Dermis blood vessel endothelial cell (primary cell): Measurements from ENCODE around the gene RAPGEF1. TPM values are rescaled to one million over a fixed set of nuclear protein-coding genes. Genes with fewer than 3 reads are reported as not detected.

Experiments used
- DNase-seq: peaks from one replicate; pipeline ENCODE4 v3.0.0; 2010
- total RNA-seq: library from RNA; depleted of rRNA; stranded (reverse); fragments of >200 nt; gene quantifications from 2 replicates; pipeline ENCODE4 v1.2.3, GENCODE V29; 2014

The RAPGEF1 gene
- total RNA-seq, 1 donor from 2014 or later = 56.2 TPM

- DNase-seq = no peak
Measured at GRCh38 chr9:131704988-131705387, 34.9 kb downstream of the RAPGEF1 start.

- no peak for DNase-seq
Measured at GRCh38 chr9:131704141-131704983, 35.5 kb downstream of the RAPGEF1 start.

DNA sequence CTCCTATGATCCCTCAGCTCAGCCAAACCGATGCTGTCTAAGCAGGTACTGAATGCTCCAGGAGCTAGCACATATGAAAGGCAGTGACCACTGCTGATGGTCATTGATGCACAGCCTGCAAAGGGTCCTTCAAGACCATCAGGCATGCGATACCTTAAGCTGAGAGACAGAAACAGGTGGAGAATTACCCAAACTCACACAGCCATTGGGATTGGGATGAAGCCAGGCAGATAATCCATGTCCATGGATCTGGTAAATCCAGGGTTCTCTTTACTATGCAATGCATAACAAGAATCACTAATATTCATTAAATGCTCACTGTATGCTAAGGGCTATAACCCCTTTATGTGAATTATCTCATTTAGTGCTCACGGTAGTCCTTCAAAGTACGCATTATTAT is 36.2 kb downstream of the RAPGEF1 start:
- no peak for DNase-seq

DNA sequence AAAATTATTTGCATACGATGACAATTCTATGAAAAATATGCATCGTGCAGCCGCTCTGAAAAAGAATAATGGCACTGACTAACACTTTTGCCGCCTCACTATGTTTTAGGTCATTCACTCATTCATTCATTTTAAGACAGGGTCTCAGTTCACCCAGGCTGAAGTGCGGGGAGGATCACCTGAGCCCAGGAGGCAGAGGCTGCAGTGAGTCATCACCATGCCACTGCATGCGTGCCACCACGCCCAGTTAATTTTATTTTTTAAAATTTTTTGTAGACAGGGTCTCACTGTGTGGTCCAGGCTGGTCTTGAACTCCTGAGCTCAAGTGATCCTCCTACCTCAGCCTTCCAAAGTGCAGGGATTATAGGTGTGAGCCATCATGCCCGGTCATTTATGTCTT is 37.0 kb downstream of the RAPGEF1 start:
- DNase-seq = no peak

DNA sequence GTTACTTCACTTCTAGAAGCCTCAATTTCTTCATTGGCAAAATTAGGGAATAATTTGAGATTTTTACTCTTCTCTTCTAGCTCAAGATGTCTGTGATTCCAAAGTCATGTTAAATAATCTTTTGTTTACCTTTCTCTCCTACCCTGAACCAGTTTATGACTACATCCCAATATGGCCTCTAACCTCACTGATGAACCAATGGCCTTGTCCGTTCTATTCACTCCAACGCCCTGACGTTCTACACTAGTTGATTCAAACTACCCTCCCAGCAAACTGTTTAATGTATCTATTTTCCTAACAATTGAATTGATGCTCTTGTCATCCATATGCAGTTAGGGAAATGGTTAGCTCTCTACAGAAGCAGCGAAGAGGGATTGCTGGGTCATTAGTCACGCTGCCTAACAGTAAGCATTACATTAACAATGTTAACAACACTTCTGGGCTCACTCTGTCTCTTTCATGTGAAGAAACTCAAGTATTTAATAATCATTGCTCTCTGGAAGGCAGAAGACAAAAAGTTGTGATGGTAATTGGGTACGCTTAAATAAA is 38.0 kb downstream of the RAPGEF1 start:
- no peak for DNase-seq

DNA sequence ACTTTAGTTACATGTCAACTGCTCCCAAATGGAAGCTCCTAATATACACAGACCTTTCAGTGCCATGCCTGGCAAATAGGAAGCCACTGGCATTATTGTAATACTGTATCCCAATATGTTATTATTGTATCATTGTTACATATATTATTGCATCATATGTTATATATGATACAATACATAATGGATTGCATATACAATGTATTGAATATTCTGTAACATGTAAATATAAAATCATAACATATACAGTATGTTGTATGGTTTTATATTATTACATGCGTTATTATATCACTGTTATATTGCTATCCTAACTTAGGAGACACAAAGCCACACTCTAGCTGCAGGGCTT is 38.5 kb downstream of the RAPGEF1 start:
- no peak for DNase-seq

DNA sequence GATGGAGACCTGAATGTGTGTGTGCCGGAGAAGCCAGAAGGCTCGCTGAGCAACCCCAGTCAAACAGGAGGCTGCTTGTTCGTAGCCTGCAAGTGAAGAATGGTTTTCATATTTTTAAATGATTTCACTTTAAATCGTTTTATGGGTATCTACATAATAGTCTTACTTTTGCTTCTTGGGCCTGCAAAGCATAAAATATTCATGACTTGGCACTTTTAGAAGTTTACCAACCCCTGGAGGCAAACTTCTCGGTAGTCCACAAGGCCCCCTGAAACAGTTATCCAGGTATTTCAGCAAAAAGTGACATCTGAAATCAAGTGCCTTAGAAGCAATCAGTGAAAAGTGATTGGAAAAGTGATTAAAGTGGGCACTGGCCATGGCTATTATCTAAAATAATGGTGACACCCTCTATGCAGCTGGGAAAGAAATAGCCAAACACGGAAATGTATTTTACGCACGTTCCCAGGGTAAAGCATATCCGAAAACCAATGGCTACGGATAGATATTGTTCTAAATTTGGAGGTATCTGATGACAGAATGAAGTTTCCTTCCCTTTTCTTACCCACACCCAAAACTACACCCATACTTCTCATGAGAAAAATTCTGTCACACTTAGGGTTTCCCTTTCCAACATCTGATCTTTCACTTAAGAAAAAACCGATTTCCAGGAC is 39.0 kb downstream of the RAPGEF1 start:
- no peak for DNase-seq

DNA sequence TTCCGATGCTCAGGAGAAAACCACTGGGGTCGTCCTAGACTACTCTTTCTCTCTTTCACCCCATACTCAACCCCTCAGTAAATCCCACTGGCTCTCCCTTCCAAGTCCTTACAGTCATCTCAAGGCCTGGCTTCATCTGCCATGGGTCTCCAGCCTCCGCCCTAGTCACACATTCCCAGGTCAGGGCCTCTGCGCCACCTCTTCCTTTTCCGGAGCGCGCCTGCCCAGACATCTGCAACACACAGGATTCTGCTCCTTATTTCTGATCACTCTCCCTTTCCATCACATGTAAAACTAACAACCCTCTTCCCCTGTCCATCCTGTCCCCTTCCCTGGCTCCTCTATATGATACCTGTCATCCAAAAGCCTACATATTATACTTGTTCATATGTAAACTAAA is 39.8 kb downstream of the RAPGEF1 start:
- DNase-seq = no peak

- no peak for DNase-seq
Measured at GRCh38 chr9:131698618-131698985, 41.3 kb downstream of the RAPGEF1 start.

GRCh38 chr9:131697908-131698617 is 41.8 kb downstream of the RAPGEF1 start:
- no peak for DNase-seq

GRCh38 chr9:131697097-131697496 is 42.8 kb downstream of the RAPGEF1 start:
- DNase-seq = no peak

DNA sequence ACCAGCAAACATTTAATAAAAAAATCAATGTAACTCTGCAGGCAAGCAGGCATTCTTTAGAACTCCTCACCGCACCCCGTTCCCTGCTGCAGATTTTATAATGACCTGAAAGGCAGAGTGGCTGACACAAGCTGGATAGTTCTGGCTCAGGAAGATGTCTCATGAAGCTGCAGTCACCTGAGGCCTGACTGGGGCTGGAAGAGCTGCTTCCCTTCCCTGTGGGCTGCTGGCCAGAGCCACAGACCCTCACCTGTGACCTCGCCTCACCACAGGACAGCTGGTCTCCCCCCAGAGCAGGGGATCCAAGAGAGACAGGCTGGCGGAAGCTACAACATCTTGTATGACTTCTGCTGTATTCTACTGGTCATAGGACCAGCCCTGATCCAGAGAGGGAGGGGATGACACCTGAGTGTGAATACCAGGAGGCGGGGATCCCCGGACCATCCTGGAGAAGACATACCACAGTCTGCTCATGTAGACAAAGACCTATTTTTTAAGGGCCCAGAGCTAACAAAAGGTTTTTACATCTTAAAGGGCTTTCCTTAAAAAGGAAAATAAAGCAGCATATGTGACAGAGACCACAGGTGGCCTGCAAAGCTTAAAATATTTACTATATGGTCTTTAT is 43.9 kb downstream of the RAPGEF1 start:
- DNase-seq = no peak

- no peak for DNase-seq
Measured at GRCh38 chr9:131695366-131695765, 44.5 kb downstream of the RAPGEF1 start.

DNA sequence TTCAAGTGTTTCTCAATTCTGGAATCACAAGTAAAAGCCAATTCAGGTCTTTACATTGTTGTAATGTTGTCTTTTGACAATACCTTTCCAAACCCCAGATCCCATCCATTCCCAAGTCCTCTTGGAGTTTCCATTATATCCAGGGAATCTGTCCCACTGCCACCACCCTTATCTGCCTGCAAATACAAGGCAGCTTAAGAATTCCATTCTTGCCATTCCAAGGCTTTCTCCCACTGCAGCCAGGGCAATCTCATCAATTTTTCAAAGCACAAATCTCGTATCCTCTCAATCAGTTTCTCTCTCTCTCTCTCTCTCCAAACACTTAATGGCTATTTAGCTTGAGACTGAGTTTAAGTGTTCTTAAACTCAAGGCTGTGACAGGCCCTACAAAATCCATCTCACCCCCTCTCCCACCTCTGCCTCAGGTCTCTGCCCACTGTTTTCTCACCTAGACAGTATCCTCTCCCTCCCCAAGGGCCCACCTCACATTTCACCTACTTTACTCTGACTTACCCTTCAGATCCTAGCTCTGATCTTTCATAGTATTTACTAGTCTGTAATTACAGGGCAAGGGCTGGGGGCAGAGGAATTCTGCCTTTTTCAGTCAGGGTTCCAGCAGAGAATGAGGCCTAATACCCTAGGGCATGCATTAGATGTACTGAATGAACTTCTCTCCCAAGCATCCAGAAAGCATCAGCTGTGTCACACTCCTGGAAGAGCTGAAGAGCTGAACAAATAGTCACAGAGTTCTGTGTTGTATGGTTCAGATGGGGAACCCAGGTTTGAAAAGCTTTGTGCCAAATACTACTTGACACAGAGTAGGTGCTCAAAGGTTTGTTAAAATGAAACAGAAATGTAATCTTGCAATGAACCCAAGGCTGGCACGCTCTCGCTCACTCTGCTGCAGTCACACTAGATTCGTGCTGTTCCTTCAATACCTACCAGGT is 46.0 kb downstream of the RAPGEF1 start:
- DNase-seq = no peak

DNA sequence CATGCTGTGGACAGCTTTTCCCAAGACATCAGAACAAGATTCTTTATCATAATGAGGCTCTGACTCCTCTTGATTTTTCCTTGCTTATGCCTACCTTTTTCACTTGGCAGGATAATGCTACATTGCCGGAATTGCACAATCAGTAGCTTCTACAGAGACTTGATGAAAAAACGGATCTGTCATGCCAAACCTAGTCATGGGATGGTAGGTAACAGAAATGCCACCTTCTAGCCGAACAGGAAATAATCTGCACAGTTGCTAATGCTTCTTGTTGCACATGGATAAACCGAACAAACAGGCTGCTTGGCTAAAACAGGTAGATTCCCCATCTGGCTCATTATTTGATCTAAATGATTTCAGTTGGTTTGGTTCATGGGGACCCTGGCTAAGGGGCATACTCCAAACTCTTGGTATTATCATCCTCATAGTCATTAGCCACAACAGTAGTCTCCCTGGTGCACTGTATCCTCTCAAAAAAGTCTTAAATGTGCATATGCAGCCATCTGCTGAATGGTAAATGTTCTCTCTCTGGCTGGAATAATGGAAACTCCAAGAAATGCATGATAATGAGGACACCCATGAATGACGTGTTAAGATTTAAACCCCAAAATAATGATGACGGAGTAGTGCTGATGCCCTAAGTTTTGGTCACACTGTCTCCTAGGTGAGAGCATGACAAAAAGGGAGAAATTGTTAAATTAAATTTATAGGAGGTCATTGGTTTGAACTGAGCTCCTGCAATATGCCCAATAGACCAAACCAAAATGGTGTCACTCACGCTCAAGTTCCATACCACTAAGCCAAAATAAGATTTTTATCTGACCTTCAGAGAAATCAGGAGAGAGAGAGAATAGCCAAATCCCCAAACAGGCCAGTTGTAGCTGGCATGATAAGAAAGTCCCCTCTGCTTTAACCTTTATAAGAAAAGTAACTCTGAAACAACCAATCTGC is 47.0 kb downstream of the RAPGEF1 start:
- no peak for DNase-seq

- no peak for DNase-seq
Measured at GRCh38 chr9:131691969-131692611, 47.8 kb downstream of the RAPGEF1 start.

GRCh38 chr9:131690941-131691573 is 48.8 kb downstream of the RAPGEF1 start:
- DNase-seq = no peak

DNA sequence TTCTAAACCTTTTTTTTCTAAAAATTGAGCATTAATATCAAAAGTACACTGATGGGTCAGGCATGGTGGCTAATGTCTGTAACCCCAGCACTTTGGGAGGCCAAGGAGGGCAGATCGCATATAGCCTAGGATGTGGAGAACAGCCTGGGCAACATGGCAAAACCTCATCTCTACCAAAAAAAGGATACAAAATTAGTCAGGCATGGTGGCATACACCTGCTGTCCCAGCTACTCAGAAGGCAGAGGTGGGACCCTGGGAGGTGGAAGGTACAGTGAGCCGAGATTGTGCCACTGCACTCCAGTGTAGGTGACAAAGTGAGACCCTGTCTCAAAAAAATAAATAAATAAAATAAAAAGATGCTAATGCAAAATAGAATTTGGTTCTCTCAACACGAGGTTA is 49.4 kb downstream of the RAPGEF1 start:
- DNase-seq = no peak

DNA sequence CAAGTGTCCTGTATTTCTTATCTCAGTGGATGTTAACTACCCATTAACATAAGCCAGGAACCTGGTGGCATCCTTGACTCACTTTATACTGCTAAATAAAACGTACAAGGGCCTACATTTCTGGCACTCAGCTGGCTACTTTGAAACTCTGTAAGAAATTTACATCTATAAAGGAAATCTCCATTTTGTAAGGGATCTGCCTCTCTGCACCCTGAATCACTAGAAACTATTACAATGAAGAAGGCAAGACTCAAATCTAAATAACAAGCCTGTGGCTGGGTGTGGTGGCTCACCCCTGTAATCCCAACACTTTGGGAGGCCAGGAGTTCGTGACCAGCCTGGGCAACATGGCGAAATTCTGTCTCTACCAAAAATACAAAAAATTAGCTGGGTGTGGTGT is 51.5 kb downstream of the RAPGEF1 start:
- DNase-seq = no peak
